Liver (tissue), 3 donors: ENCODE measurements around the gene HSF2BP.

ENCODE experiments used
- ATF3 ChIP-seq: IDR thresholded peaks from 2 replicates; pipeline ENCODE4 v1.6.1; 2016; ENCODE audit warnings: antibody characterized with exemption
- CTCF ChIP-seq: fragments of 150-350 bp; IDR thresholded peaks from 2 replicates; pipeline ENCODE4 v1.5.1; 2017; ENCODE audit warnings: improper control_type of control experiment, low read depth, low read length; ENCODE audit not compliant: missing input control
- EGR1 ChIP-seq, 2 donors: IDR thresholded peaks; 2 replicates each; pipeline ENCODE4 v1.6.1; 2016 to 2018; ENCODE audit warnings: antibody characterized with exemption in 2 of 2, low read depth in 2 of 2
- GABPA ChIP-seq, 2 donors: IDR thresholded peaks in 1 of 2; conservative IDR thresholded peaks in 1 of 2; 2 replicates each; pipeline ENCODE4 v1.6.1; 2016; ENCODE audit warnings: antibody characterized with exemption in 2 of 2, mild to moderate bottlenecking in 1 of 2, moderate library complexity in 1 of 2
- JUND ChIP-seq, 2 donors: IDR thresholded peaks; 2 replicates each; pipeline ENCODE4 v1.6.1; 2016; ENCODE audit warnings: antibody characterized with exemption in 2 of 2
- MAX ChIP-seq: IDR thresholded peaks from 2 replicates; pipeline ENCODE4 v1.6.1; 2016; ENCODE audit warnings: antibody characterized with exemption
- RAD21 ChIP-seq, 2 donors: IDR thresholded peaks; 2 replicates each; pipeline ENCODE4 v1.6.1; 2016; ENCODE audit warnings: antibody characterized with exemption in 2 of 2, mild to moderate bottlenecking in 2 of 2
- REST ChIP-seq: IDR thresholded peaks from 2 replicates; pipeline ENCODE4 v1.6.1; 2016; ENCODE audit warnings: antibody characterized with exemption, mild to moderate bottlenecking
- RXRA ChIP-seq, 2 donors: IDR thresholded peaks; 2 replicates each; pipeline ENCODE4 v1.6.1; 2017 to 2018; ENCODE audit warnings: antibody characterized with exemption in 2 of 2, mild to moderate bottlenecking in 1 of 2
- TAF1 ChIP-seq: conservative IDR thresholded peaks from 2 replicates; pipeline ENCODE4 v1.6.1; 2016; ENCODE audit warnings: antibody characterized with exemption, mild to moderate bottlenecking
- YY1 ChIP-seq: IDR thresholded peaks from 2 replicates; pipeline ENCODE4 v1.6.1; 2016; ENCODE audit warnings: antibody characterized with exemption, mild to moderate bottlenecking
- ZBTB33 ChIP-seq: IDR thresholded peaks from 2 replicates; pipeline ENCODE4 v1.6.1; 2016; ENCODE audit warnings: antibody characterized with exemption
- donor health status: healthy.
- donor health status: healthy.

GRCh38 chr21:43605320-43606215 lies 53.7 kb downstream of the HSF2BP start:
- TF ChIP-seq MAX: no peak
- TF ChIP-seq CTCF: no peak
- no peak for TF ChIP-seq GABPA (IDR thresholded peaks at IDR 0.05 in 1 of 2, conservative IDR thresholded peaks at IDR 0.05 in 1 of 2)
- TF ChIP-seq TAF1: no peak
- TF ChIP-seq ZBTB33: no peak
- TF ChIP-seq JUND (IDR thresholded peaks at IDR 0.05): no peak
- TF ChIP-seq YY1: no peak
- TF ChIP-seq ATF3: no peak
- TF ChIP-seq RAD21 (IDR thresholded peaks at IDR 0.05): no peak
- no peak for TF ChIP-seq RXRA (IDR thresholded peaks at IDR 0.05)
- TF ChIP-seq REST: no peak
- no peak for TF ChIP-seq EGR1 (IDR thresholded peaks at IDR 0.05; ENCODE audit: low read depth in 2 of 2)
